Fibroblast of the aortic adventitia (primary cell): ENCODE results near the gene PUS10. TPM values are rescaled to one million over a fixed set of nuclear protein-coding genes. Genes with fewer than 3 reads are reported as not detected.
"Not testable (repeated sequence)": the region's sequence is repeated elsewhere in the genome, so short reads cannot be mapped to it uniquely, and the experiment has no call there.

ENCODE experiments used
- DNase-seq: peaks from one replicate; pipeline ENCODE4 v3.0.0-alpha.2; 2010; ENCODE audit warnings: low read depth
- H3K4me3 ChIP-seq: 2 replicates; pipeline ENCODE4 v1.5.1; 2011; ENCODE audit warnings: low read depth, mild to moderate bottlenecking, control low read depth, low read length, moderate library complexity
- CTCF ChIP-seq: IDR thresholded peaks from 2 replicates; pipeline ENCODE4 v1.5.1; 2011; ENCODE audit warnings: mild to moderate bottlenecking, low read length, control low read depth, inconsistent platforms; ENCODE audit not compliant: insufficient read depth
- total RNA-seq: library from RNA; depleted of rRNA; stranded (reverse); fragments of >200 nt; gene quantifications from 2 replicates; pipeline ENCODE4 v1.2.3, GENCODE V29; 2012; ENCODE audit warnings: low replicate concordance

The PUS10 gene
- total RNA-seq, 1 donor: 8.8 TPM

- no peak for DNase-seq
- H3K4me3 ChIP-seq: no peak overlapping the region
Measured at GRCh38 chr2:60984720-60985119, 33.3 kb downstream of the PUS10 start.

GRCh38 chr2:60982066-60982465, 36.0 kb downstream of the PUS10 start:
- not testable (repeated sequence) for DNase-seq

More at GRCh38 chr2:60984720-60985119, 33.3 kb downstream of the PUS10 start:
- TF ChIP-seq CTCF: no peak

GRCh38 chr2:60980071-60980815, 37.8 kb downstream of the PUS10 start:
- no peak for TF ChIP-seq CTCF
- H3K4me3 ChIP-seq: no peak overlapping the region
- DNase-seq: no peak

More at GRCh38 chr2:60982066-60982465, 36.0 kb downstream of the PUS10 start:
- H3K4me3 ChIP-seq: not testable (repeated sequence)

- DNase-seq: no peak
- no peak overlapping the region for H3K4me3 ChIP-seq
- TF ChIP-seq CTCF: no peak
Measured at GRCh38 chr2:60979231-60979630, 38.8 kb downstream of the PUS10 start.

GRCh38 chr2:60977562-60977895, 40.5 kb downstream of the PUS10 start:
- no peak overlapping the region for H3K4me3 ChIP-seq
- no peak for DNase-seq
- TF ChIP-seq CTCF: no peak

- H3K4me3 ChIP-seq: no peak overlapping the region
- no peak for TF ChIP-seq CTCF
- no peak for DNase-seq
Measured at GRCh38 chr2:60976875-60977561, 41.0 kb downstream of the PUS10 start.

- no peak for TF ChIP-seq CTCF
- no peak overlapping the region for H3K4me3 ChIP-seq
- no peak for DNase-seq
Measured at GRCh38 chr2:60976256-60976850, 41.7 kb downstream of the PUS10 start.
